Tibial nerve (tissue), 4 donors: ENCODE results near the gene DRP2.

Experiments
- EP300 ChIP-seq, 2 donors: sonication (generic); formaldehyde crosslinking; IDR thresholded peaks; one replicate each; pipeline ENCODE4 v1.6.1; 2017; ENCODE audit warnings: antibody characterized with exemption in 2 of 2, mild to moderate bottlenecking in 1 of 2
- POLR2A ChIP-seq, 2 donors: fragments of 450-650 bp; IDR thresholded peaks; one replicate each; pipeline ENCODE4 v1.6.1; 2017; ENCODE audit warnings: antibody characterized with exemption in 2 of 2, mild to moderate bottlenecking in 2 of 2, moderate library complexity in 2 of 2
- TF ChIP-seq, protein P1 (sequence below), 5 experiments: fragments of 200-600 bp in 3 of 5; fragments of 450-650 bp in 2 of 5; sonication (generic) in 3 of 5; IDR thresholded peaks; one replicate each; pipeline ENCODE4 v1.5.1; 2016 to 2019; ENCODE audit warnings: antibody characterized with exemption in 5 of 5, mild to moderate bottlenecking in 3 of 5, moderate library complexity in 2 of 5

DNA sequence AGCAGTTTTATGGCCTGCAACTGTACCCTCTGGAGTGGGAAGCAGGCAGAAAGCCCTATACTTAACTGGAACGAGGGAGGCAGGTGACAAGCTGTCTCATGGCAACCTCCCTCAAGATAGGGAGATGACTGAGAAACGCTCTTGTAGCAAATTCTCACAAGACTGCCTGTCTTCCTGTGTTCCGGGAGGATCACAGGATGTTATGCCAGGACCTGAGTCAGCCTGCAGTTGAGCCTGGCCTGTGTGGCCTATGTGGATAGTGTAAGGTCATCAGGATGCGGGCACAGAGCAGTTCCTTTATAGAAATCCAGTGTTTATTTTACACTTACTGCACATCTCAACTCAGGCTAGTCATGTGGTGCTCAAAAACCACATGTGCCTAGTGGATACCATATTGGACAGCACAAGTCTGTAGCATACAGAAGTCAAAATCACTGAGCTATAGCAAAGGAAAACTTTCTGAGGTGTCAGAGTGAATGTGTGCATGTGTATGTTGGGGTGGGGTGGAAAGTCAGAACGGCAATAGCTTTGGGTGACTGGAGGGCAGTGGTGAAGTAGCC lies 46.4 kb downstream of the DRP2 start:
- TF ChIP-seq POLR2A (IDR thresholded peaks at IDR 0.05) (no peak), EP300 (IDR thresholded peaks at IDR 0.05) (no peak)
- TF ChIP-seq, protein P1, sequence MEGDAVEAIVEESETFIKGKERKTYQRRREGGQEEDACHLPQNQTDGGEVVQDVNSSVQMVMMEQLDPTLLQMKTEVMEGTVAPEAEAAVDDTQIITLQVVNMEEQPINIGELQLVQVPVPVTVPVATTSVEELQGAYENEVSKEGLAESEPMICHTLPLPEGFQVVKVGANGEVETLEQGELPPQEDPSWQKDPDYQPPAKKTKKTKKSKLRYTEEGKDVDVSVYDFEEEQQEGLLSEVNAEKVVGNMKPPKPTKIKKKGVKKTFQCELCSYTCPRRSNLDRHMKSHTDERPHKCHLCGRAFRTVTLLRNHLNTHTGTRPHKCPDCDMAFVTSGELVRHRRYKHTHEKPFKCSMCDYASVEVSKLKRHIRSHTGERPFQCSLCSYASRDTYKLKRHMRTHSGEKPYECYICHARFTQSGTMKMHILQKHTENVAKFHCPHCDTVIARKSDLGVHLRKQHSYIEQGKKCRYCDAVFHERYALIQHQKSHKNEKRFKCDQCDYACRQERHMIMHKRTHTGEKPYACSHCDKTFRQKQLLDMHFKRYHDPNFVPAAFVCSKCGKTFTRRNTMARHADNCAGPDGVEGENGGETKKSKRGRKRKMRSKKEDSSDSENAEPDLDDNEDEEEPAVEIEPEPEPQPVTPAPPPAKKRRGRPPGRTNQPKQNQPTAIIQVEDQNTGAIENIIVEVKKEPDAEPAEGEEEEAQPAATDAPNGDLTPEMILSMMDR (IDR thresholded peaks at IDR 0.05): no peak
